GM12892 (cell line): Measurements from ENCODE around the gene ATP11A.

Experiments
- POLR2A ChIP-seq: IDR thresholded peaks from 2 replicates; pipeline ENCODE4 v1.6.1; 2011; ENCODE audit warnings: low read depth, low read length, control low read depth
- POLR2AphosphoS5 ChIP-seq: IDR thresholded peaks from 2 replicates; pipeline ENCODE4 v1.6.1; 2011; ENCODE audit warnings: low read depth, low read length, control low read depth
- TAF1 ChIP-seq: IDR thresholded peaks from 2 replicates; pipeline ENCODE4 v1.6.1; 2011; ENCODE audit warnings: low read depth, mild to moderate bottlenecking, control low read depth, low read length, borderline replicate concordance

DNA sequence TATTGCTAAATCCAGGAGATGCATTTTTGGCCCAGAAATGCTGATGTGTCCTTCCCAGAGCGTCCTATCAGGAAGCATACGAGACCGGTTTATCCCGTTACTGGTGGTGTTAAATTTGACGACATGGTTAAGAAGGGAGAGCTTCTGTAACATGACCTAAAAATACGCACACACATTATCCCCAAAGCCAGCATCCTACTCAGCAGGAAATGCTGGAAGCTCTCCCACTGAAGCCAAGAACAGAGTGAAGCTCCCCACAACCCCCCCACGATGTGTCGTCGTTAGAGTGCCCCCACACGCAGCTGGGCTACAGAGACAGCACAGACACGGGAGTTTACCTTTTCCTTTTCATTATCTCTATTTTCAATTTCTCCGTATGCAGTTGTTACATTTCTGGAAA lies 234.1 kb downstream of the ATP11A start:
- TF ChIP-seq TAF1, result no peak
- no peak for TF ChIP-seq POLR2A
- TF ChIP-seq POLR2AphosphoS5, result no peak
